ENCODE results near the gene GRIK4. TPM values are rescaled to one million over a fixed set of nuclear protein-coding genes. Genes with fewer than 3 reads are reported as not detected.

The GRIK4 gene
- total and polyA plus RNA-seq, 9 of the 15 experiments (the other 6 are each of a cell fraction or from before 2014, with no cell fraction given), result not detected

- no peaks in the 10 kb centered on the region for H3K36me3 ChIP-seq (ENCODE audit: control insufficient read depth, insufficient read depth, low read length)
- no peaks in the 10 kb centered on the region for H4K20me1 ChIP-seq (replicated peaks; ENCODE audit: control insufficient read depth, insufficient read depth, low read length)
- intact Hi-C loops (cut with micrococcal nuclease), result no loop called here
- POLR2A ChIA-PET, result interaction anchor here (0.7 to 1.2 kb wide), 2 partner anchors 11 to 424 kb away, joined by 3 to 5 read pairs; partner anchors contain the start of gene TBCEL
- no peaks in the 10 kb centered on the region for H3K79me2 ChIP-seq (ENCODE audit: control insufficient read depth, insufficient read depth, low read length)
- in situ Hi-C loops (cut with MboI), result no loop called here
- no peaks in the 10 kb centered on the region for H3K27me3 ChIP-seq (ENCODE audit: control insufficient read depth in 2 of 2, insufficient read depth in 2 of 2, low read length in 2 of 2)
- no peak overlapping the region for H3K9ac ChIP-seq (ENCODE audit: insufficient read depth in 1 of 2, low read depth in 2 of 2, low read length in 2 of 2)
- CTCF ChIA-PET (ENCODE audit: low intra/inter-chr PET ratio), result interaction anchor here (0.6 kb wide), 1 partner anchor 319 kb away, joined by 4 read pairs; no protein-coding TSS in a partner anchor
- no peaks in the 10 kb centered on the region for H3K4me1 ChIP-seq (replicated peaks in 1 of 2; ENCODE audit: control insufficient read depth in 2 of 2, insufficient read depth in 2 of 2, low read length in 2 of 2)
- H2AFZ ChIP-seq (ENCODE audit: low read depth, low read length), result no peak overlapping the region
- no TSS peak for BruUV-seq (replicated peaks)
- H3K27ac ChIP-seq (ENCODE audit: extremely low read depth, low read depth, low read length), result no peak overlapping the region
- H3K9me3 ChIP-seq (replicated peaks; ENCODE audit: control insufficient read depth, insufficient read depth, low read depth, low read length), result no peaks in the 10 kb centered on the region
- no peaks in the 10 kb centered on the region for H3K9me1 ChIP-seq (ENCODE audit: control insufficient read depth, insufficient read depth, low read length)
- WGBS (ENCODE audit: insufficient coverage, low coverage, missing lambda C conversion rate), result 9% methylated on average over 4 of the region's 4 CpGs
- no peak for DNase-seq (ENCODE audit: extremely low read depth in 1 of 4, low spot score in 3 of 4)
- ATAC-seq, result no peak
- TF ChIP-seq ZNF696 (CRISPR knock-in tag; conservative IDR thresholded peaks at IDR 0.05) (no peak), SMARCC2 (IDR thresholded peaks at IDR 0.05; ENCODE audit: low read depth) (no peak), PHB2 (IDR thresholded peaks at IDR 0.05; ENCODE audit: low read depth) (no peak), BRF1 (IDR thresholded peaks at IDR 0.05; ENCODE audit: borderline replicate concordance, extremely low read depth, insufficient read length) (no peak), SAFB2 (IDR thresholded peaks at IDR 0.05; ENCODE audit: borderline replicate concordance, low read depth, low read length, severe bottlenecking) (no peak), USF2 (CRISPR knock-in tag; IDR thresholded peaks at IDR 0.05) (no peak), GTF3C2 (IDR thresholded peaks at IDR 0.05; ENCODE audit: borderline replicate concordance, extremely low read depth, insufficient read length) (no peak), MEIS2 (IDR thresholded peaks at IDR 0.05; ENCODE audit: partially characterized antibody) (no peak), GTF2A2 (tag; IDR thresholded peaks at IDR 0.05) (no peak), GABPB2 (CRISPR knock-in tag; conservative IDR thresholded peaks at IDR 0.05) (no peak)
- TF ChIP-seq, protein P1, sequence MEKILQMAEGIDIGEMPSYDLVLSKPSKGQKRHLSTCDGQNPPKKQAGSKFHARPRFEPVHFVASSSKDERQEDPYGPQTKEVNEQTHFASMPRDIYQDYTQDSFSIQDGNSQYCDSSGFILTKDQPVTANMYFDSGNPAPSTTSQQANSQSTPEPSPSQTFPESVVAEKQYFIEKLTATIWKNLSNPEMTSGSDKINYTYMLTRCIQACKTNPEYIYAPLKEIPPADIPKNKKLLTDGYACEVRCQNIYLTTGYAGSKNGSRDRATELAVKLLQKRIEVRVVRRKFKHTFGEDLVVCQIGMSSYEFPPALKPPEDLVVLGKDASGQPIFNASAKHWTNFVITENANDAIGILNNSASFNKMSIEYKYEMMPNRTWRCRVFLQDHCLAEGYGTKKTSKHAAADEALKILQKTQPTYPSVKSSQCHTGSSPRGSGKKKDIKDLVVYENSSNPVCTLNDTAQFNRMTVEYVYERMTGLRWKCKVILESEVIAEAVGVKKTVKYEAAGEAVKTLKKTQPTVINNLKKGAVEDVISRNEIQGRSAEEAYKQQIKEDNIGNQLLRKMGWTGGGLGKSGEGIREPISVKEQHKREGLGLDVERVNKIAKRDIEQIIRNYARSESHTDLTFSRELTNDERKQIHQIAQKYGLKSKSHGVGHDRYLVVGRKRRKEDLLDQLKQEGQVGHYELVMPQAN (IDR thresholded peaks at IDR 0.05; ENCODE audit: borderline replicate concordance), result no peak
- TF ChIP-seq, protein P2, sequence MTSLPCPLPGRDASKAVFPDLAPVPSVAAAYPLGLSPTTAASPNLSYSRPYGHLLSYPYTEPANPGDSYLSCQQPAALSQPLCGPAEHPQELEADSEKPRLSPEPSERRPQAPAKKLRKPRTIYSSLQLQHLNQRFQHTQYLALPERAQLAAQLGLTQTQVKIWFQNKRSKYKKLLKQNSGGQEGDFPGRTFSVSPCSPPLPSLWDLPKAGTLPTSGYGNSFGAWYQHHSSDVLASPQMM (CRISPR knock-in tag; IDR thresholded peaks at IDR 0.05), result no peak
- H3K4me2 ChIP-seq (ENCODE audit: insufficient read depth, low read length), result no peak overlapping the region
- no peak for FAIRE-seq
- no peak overlapping the region for H3K4me3 ChIP-seq
Measured at GRCh38 chr11:121035169-121035755, 523.7 kb downstream of the GRIK4 start.

Data from K562 (cell line).